ENCODE results near the gene REEP2.

Gene REEP2

DNA sequence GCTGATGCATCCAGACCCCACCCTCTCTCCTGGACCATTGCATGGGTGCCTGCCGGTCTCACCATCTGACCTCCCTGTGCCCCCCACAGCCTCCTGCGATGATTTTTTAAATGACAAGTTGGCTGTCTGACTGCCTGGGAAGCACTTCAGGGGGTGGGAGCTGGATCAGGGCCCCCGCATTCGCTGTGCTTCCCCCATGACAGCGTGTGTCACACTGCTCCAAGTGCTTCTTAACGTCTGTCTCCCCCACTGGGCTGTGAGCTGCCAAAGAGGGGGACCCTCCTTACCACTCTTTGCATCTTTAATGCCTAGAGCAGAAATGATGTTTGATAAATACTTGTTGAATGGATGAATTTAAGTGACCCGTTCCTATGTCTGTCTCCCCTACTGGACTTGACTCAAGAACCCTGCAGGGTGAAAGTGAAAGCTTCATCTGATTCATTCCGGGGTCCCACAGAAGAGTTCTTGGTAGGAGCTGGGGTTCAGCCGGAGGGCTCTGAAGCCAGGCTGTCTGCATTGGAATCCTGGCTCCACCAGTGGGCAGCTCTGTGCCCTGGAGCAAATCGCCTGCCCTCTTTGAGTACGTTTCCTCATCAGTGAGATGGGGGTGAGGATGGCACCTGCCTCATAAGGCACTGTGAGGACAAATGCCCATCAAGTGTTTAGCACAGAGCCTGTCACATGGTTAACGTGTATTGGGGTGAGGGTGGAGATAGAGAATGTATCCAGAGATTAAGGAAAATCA lies 18.8 kb downstream of the REEP2 start:
- TF ChIP-seq, protein P1, sequence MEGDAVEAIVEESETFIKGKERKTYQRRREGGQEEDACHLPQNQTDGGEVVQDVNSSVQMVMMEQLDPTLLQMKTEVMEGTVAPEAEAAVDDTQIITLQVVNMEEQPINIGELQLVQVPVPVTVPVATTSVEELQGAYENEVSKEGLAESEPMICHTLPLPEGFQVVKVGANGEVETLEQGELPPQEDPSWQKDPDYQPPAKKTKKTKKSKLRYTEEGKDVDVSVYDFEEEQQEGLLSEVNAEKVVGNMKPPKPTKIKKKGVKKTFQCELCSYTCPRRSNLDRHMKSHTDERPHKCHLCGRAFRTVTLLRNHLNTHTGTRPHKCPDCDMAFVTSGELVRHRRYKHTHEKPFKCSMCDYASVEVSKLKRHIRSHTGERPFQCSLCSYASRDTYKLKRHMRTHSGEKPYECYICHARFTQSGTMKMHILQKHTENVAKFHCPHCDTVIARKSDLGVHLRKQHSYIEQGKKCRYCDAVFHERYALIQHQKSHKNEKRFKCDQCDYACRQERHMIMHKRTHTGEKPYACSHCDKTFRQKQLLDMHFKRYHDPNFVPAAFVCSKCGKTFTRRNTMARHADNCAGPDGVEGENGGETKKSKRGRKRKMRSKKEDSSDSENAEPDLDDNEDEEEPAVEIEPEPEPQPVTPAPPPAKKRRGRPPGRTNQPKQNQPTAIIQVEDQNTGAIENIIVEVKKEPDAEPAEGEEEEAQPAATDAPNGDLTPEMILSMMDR (IDR thresholded peaks at IDR 0.05; ENCODE audit: insufficient read depth, low read depth, low read length, missing control alignments) = no peak
- H3K4me3 ChIP-seq (ENCODE audit: low read depth, low read length) = no peak overlapping the region
- no peak for DNase-seq (ENCODE audit: low read depth)

DNA sequence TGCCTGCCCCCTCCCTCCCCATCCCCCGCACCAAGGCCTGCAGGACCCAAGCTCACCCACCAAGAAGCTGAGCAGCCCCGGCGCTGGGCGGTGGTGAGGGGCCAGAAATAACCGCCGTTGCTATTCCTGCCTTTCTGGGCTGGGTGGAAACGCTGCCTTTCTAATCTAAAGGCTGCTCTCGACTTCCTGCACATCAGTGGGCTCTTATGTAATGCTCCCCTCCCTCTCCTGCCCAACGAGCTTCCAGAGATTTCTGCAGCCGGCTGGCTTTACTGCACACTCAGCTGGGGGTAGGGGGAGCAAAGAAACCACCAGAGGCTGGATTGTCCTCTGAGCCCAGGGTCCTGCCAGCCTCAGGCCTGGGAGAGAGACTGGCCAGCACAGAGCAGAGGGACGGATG lies 19.5 kb downstream of the REEP2 start:
- H3K4me3 ChIP-seq (ENCODE audit: low read depth, low read length) = no peak overlapping the region
- no peak for DNase-seq (ENCODE audit: low read depth)
- TF ChIP-seq, protein P1 (IDR thresholded peaks at IDR 0.05; ENCODE audit: insufficient read depth, low read depth, low read length, missing control alignments) = no peak

DNA sequence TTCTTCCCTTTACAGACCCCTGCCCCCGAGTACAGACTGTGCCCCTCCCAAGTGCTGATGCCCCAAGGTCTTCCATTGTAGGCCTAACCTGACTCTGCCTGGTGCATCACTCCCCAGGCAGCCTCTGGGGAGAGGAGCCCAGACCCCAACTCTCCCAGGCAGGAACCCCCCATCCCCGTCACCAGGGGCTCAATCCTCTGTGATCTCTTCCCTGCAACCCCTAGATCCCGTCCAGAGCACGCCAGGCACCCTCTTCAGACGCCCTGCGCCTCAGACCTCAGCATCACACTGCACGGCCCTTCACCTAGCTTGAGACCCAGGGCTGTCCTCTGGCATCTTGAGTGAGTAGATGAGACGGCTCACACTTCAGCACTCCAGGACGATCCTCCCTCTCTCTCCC lies 20.0 kb downstream of the REEP2 start:
- no peak for DNase-seq (ENCODE audit: low read depth)
- TF ChIP-seq, protein P1 (IDR thresholded peaks at IDR 0.05; ENCODE audit: insufficient read depth, low read depth, low read length, missing control alignments) = no peak
- no peak overlapping the region for H3K4me3 ChIP-seq (ENCODE audit: low read depth, low read length)

DNA sequence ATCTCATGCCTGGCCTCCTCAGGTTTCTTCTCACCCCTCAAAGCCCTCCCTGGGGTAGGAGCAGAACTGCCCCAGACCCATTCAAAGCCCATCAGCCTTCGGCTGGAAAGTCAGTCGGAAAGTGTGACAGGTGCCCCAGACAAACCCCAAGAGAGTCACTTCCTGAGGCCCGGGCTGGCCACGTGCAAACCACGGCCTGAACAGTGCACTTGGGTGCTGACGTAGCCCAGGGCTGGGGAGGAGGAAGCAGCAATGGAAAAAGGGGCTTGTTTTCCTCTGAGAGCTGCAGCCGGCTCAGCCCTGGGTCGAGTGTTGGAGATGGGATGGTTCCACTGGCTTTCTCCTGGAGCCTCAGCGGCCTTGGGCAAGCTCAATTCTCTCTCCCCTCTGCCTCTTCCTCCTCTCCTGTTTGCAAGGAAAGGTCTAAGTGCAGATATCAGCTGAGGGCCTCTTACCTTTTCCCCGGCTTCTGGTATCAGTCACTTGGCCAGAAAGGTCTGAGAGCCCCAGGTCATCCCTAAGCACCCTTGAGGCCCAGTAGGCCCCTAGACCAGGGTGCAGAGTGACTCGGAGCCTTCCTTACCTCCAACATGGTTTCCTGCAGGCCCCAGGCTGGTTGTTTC lies 20.6 kb downstream of the REEP2 start:
- TF ChIP-seq, protein P1 (IDR thresholded peaks at IDR 0.05; ENCODE audit: insufficient read depth, low read depth, low read length, missing control alignments) = no peak
- peak; percentile 66 for DNase-seq (ENCODE audit: low read depth)

DNA sequence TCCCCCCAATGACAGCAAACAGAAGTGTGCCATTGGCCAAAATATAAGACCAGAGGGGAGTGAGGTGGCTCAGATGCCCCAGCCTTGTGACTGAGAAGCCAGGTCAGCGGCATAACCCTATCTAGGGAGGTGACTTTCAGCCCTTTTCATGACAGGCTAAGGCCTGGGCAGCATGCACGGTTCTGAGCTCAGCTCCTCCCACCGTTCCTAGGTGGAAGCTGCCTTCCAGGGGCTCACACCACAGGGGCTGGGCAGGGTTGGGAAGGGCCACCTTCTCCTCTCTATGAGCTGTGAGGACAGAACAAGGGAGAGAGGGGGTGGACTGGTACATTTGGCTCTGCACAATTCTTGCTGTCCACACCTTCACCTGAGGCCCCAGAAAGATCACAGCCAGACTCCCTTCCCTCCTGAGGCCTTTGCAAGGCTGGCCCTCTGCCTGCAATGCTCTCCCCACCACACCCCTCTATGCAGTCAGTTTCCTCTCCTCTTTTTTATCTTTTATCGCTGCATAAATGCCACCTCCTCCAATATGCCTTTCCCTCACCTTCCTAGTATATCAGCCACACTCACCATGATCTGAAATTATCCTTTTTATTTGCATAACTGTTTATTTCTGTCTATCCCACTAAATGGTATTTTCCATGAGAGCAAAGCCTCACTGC lies 21.3 kb downstream of the REEP2 start:
- DNase-seq (ENCODE audit: low read depth) = no peak
- TF ChIP-seq, protein P1 (IDR thresholded peaks at IDR 0.05; ENCODE audit: insufficient read depth, low read depth, low read length, missing control alignments) = no peak
- H3K4me3 ChIP-seq (ENCODE audit: low read depth, low read length) = no peak overlapping the region

More for the DNA sequence above, 20.6 kb downstream of the REEP2 start:
- H3K4me3 ChIP-seq (ENCODE audit: low read depth, low read length) = no peak overlapping the region

DNA sequence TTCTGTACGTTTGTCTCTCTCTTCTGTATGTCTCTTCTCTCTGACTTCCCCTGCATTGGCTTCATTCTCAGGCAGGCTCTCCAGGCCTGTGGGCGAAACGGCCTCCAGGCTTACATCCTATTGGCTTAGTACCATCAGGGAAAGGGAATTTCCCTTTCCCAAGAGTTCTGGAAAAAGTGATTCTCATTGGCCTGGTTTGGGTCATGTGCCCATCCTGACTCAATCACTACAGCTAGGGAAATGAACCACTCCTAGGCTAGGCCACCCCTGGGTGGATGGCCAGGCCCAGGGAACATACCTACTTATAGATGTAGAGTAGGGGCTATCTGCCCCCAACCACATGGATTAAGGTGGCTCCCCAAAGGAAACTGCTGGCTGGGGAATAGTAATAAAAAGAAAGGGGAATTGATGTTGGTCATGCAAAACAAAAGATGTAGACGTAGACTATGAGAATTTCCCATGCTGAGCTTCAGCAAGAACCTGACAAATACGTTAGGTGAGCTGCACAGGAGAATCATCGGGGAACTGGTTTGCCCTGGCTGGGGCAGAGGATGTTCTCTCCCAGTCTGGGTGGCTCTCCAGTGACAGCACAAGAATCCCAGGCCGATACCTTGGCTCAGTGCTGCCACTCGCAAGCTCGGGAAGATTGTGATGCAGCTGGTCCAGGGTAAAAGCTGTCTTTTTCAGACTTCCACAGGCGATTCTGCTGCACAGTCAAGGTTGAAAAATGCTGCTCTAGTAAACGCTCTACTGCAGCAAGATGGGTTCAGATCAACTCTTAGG lies 22.7 kb downstream of the REEP2 start:
- TF ChIP-seq, protein P1 (IDR thresholded peaks at IDR 0.05; ENCODE audit: insufficient read depth, low read depth, low read length, missing control alignments) = no peak
- no peak for DNase-seq (ENCODE audit: low read depth)
- H3K4me3 ChIP-seq (ENCODE audit: low read depth, low read length) = no peak overlapping the region

Data from GM12865 (cell line).